Inflammatory macrophage (primary cell): ENCODE results near the gene NCCRP1.

Experiments used
- DNase-seq, 2 donors: peaks; one replicate each; pipeline ENCODE4 v3.0.0-alpha.2; 2020 to 2022
- total RNA-seq, 18 experiments: gene quantifications; one replicate each; lab custom pipeline; 2026; ENCODE audit warnings: mixed read lengths in 6 of 18, inconsistent platforms in 2 of 18; lab: John Stamatoyannopoulos, UW

NCCRP1 gene, protein sequence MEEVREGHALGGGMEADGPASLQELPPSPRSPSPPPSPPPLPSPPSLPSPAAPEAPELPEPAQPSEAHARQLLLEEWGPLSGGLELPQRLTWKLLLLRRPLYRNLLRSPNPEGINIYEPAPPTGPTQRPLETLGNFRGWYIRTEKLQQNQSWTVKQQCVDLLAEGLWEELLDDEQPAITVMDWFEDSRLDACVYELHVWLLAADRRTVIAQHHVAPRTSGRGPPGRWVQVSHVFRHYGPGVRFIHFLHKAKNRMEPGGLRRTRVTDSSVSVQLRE
- total RNA-seq: 0 to 0.06 (median 0) reads per million in 18 experiments

DNA sequence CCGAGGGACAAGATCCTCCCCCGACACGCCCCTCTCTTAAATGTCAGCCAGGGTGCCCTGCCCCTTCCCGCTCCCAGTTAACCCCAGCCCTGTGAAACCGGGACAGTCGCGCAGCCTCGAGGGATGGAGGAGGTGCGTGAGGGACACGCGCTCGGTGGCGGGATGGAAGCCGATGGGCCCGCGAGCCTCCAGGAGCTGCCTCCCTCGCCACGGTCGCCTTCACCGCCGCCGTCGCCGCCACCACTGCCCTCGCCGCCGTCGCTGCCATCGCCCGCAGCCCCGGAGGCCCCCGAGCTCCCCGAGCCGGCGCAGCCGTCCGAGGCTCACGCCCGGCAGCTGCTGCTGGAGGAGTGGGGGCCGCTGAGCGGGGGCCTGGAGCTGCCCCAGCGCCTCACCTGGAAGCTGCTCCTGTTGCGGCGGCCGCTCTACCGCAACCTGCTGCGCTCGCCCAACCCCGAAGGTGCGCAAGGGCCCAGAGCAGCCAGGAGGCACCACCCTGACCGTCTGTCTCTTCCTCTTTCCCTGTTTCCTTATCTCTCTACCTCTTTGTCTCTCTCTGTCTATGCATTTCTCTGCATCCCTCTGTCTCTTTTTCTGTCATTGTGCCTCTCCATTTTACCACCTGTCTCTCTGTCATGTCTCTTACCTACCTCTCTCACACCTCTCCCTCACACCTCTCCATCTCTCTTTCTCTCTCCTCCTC is at the start of gene NCCRP1:
TSS of gene NCCRP1 (plus strand) at position 105 of the 703 bp plus-strand sequence. CDS start at position 124, 19 bp downstream.
- DNase-seq: no peak

DNA sequence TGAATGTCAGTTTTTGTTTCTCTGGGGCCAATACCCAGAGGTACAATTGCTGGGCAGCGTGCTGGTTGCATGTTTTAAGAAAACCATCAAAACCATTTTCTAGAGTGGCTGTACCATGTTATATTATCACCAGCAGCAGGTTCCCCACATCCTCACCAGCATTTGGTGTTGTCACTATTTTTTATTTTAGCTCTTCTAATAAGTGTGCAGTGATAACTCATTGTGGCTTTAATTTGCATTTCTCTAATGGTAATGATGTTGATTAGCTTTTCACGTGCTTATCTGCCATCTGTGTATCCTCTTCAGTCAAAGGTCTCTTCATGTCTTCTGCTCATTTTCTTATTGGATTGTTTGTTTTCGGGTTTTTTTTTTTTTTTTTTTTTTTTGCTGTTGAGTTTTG is 49.3 kb upstream of the NCCRP1 start:
- DNase-seq: no peak

DNA sequence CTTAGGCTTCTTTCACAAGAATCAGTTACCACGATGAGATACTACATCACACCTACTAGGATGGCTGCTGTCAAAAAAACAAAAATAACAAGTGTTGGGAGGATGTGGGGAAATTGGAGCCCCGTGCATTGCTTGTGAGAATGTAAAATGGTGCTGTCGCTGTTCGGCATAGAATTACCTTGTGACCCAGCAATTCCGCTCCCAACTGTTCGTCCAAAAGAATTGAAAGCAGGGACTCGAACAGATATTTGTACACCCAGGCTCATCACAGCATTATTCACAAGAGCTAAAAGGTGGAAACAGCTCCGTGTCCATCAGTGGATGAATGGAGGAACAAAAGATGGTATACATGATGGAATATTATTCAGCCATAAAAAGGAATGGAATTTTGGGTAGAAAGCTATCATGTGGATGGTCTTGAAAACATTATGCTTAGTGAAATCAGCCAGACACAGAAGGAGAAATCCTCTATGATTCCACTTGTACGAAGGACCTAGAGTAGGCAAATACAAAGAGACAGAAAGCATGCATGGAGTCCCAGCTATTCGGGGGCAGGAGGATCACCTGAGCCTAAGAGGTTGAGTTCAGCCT is 47.7 kb upstream of the NCCRP1 start:
- no peak for DNase-seq

DNA sequence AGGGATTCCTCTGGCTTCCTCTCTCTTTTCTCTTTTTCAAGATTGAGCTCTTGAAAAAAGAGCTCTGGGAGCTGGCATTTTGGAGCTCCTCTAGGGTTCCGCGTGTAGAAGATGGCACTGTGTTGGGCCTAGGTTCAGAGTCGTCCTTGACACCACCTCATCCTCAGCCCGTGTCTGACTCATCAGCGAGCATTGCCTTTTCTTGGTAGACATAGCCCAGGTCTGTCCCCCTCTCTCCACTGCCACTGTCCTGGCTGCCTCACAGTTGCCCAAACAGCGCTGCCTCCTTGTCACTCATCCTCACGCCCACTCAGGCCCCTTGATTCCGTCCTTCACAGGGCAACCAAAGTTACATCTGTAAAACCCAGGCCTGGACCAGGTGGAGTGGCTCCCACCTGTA is 46.5 kb upstream of the NCCRP1 start:
- DNase-seq: no peak

DNA sequence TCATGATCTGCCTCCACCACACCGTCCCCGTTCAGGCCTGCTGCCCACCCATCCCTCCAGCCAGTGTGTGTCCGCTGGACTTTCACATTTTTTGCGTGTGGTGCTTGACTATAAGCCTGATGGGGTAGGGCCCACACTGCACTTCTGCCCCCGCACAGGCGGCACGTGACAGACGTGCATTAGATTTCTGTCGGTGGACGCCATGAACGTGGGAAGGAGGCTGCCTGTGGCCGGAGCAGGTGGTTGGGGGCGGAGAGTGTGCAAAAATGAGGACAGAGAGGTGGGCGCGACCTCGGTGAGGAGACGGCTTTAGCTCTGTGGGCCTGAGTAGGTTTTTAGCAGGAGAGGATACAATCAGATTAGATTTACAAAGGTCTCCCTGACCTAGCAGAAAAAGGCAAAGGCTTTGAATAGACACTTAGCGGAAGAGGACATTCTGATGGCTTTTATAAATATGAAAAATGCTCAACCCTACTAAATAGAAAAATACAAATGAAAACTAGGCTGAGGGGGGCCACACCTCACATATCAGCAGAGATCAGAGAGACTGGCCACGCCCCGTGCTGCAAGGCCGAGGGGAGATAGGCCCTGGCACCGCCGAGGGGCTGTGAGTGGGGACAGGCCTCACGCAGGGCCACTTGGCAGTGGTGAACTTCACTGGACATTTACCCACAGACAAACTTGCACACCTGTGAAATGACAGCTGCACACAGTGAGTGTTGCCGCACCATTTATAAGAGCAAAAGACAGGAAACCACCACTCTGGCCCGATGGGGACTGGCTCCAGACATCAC is 45.8 kb upstream of the NCCRP1 start:
- DNase-seq: no peak

DNA sequence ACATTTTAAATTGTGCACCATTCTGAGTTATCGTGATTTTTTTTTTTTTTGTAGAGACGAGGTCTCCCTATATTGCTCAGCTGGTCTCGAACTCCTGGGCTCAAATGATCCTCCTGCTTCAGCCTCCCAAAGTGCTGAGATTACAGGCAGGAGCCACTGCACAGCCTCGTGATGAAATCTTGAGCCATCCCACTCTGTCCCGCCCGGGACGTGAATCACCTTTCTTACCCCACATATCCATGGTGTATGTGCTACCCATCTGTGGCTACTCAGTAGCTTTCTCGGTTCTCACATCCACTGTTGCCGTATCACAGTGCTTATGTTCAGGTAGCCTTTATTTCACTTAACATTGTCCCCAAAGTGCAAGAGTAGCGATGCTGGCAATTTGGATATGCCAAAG is 44.7 kb upstream of the NCCRP1 start:
- DNase-seq: no peak

DNA sequence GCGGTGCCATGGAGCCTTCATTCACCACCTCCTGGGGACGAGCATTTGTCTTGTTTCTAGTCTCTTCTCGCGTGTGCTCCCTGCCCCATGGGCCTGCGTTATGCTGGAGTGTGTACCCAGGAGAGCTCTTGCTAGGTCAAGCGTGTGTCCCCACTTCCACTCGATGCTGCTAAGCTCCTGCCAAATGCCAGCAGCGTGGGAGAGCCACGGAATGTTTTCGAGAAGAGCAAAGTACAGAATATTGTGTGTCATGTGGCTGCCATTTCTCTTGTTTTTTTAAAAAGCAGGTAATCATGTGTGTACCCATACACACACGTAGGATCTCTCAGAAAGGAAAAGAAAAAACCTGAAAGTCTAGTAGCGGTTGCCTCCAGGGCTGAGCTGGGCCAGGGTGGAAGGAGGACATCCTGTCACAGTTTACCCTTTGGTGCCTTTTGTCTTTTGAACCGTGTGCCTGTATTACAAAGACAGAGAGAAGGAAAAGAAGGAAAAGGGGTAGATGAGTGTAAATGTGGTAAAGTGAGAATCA is 42.6 kb upstream of the NCCRP1 start:
- DNase-seq: no peak

DNA sequence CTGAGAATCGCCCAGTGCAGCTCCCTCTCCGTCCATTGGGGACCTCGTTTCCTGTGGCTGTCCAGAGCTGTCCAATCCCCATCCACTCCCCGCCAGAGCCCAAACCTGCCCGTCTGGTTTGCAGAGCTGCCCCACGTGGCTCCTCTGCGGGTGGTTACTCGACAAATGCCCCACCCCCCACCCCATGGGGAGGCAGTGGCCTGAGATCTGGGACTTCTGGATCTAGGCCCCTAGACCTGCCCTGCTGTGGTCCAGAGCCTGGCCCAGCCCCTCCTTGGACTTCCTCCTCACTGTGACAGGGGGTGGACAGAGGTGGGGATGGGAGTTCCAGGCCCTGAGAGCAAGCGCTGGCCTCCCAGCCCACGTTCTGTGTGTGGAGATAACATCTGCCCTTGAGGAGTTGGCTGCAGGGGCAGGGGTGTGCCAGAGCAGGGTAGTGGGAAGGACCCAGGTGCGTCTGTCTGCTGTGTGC is 42.1 kb upstream of the NCCRP1 start:
- no peak for DNase-seq

DNA sequence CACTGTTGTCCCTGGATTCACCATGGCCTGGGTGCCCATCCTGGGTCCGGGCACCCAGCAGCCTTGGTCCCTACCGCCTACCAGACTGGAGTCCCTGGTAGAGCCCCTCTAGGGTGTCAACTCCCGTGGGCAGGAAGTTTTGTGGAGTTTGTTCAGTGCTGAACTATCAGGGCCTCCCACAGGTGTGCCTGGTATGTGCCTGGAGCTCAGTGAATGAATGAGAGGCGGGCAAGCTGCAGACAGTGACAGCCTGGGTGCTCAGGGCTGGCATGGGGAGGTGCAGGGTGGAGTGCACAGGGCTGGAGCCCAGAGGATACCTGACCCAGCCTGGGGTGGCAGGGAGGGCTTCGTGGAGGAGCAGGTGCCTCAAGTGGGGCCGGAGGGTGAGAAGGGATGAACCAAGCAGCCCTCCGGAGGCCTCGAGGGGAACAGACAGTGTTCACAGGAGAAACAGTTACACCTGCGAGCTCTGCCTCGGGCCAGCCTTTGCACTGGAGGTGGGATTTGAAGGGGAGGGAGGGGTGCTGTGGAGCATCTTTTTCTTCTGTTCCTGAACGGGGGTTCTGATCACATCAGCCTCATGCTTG is 41.6 kb upstream of the NCCRP1 start:
- no peak for DNase-seq

DNA sequence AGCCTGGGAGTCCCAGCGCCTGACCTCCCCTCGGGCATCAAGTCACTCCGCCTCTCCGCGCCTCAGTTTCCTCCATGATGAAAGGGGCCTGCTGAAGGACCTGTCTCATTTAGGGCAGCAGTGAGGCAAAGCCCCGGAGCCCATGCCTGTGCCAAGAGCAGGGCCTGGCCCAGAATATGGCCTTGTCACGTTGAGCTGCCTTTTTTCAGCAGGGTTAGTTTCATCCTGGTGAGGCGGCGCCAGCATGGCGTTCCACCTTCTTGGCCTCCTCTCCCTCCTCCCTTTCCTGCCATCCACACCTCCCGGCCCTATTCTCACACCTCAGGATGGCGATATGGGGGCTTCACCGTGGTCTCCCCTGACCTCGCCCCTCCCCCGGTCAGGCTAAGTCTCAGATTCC is 41.0 kb upstream of the NCCRP1 start:
- no peak for DNase-seq

DNA sequence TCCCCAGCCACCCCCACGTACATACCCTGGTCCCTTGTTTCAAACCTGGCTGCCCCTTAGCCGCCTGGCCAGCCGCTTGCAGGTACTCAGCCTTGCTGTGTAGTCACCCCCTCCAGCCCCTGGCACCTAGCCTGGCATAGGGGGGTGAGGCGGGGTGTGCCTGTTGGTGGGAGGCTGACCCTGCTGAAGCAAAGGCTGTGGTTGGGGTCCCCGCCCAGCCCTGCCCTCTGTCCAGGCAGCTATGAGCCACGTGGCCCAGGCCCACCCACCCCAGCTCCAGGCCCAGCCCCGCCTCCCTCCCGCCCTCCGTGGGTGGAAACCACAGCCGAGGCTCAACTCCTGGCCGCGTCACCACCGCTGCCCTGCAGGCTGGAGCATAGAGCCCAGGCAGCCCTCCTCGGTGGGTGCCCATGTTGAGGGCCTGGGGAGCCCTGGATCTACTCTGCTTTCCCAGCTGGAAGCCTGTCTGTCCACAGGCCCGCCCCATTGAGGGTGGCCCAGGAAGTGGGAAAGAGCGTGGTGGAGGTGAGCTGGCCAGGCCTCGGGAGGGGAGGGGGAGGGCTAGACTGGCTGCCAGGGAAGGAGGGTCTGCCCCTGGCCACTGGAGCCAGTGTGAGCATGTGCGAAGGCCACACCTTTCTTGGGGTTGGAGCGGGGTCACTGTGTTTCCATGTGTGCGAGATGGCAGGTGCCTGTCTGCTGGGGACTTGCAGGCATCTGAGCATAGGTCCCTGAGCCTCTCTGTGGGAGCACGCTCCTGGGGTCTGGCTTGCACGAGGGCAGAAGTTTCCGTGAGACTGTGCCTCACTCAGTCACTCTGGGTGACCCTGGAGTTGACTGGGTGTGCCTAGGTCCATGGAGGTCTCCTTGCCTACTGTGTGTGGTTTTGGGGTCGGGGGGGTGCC is 40.2 kb upstream of the NCCRP1 start:
- no peak for DNase-seq

DNA sequence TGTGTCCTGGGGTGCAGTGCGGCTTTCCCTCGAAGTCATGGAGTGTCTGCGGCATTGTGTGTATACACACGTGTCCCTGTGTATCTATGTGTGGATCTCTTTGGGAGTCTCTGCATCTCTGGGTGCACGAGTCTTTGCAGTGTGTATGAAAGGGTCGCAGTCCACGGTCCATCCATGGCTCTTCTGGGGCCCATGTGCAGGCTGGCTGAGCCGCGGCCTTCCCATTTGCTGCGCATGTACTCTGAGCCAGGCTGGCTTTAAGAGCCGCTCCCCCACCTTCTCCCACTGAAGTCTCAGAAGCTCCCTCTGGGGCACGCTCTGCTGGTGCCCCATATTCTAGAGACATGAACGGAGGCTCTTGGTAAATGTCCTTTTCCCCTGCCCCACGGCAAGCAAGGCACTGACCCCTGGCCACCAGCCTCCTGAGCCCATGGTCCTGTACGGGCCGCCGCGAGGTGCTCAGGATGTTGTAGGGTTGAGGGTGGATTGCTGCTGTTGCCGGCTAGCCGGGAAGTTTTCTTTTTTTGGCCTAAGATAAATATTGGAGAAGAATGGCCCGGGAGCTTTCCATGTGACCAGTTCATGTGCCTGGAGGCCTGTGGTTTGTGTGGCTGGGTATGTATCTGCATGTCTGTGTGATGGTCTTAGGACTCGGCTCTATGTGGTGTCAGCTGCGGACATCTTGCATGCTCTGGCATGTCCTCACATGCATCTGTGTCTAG is 39.3 kb upstream of the NCCRP1 start:
- no peak for DNase-seq

DNA sequence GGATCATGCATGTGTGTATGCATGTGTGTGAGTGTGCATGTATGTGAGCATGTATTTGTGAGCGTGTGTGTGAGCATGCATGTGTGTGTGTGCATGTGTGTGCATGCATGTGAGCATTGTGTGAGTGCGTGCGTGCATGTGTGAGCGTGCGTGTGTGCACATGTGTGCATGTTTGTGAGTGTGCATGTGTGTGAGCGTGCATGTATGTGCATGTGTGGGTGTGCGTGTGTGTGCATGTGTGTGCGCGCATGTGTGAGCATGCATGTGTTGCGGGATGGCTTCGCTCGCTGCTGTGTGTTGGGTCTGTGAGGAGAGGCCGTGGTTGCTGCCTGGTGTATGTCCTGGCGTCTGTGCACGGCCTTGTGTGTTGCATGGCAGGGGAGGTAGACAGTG is 38.8 kb upstream of the NCCRP1 start:
- DNase-seq: no peak

DNA sequence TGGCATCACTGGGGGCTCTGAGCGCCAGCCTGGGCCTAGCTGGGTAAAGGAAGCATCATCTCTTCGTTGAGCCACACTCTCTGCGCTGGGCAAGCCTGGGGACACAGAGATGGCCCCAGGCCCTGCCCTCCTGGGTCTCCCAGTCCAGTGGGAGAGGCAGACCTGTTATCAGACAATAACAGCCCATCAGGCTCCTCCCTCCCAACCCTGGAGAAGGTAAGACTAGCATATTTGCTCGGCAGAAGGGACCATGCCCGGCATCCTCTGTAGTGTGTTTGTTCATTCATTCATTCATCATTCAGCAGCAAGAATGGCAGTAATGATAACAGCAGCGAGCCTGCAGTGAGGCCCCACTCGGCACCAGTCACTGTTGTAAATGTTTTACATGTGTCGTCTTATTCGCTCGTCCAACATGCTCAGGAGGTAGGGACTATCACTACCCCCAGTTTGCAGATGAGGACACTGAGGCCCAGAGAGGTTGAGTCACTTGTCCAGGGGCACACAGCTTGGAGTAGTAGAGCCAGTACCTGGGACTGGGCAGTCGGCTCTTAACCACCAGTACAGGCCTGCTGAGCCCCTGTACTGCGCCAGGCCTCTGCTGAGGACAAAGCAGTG is 38.0 kb upstream of the NCCRP1 start:
- no peak for DNase-seq

DNA sequence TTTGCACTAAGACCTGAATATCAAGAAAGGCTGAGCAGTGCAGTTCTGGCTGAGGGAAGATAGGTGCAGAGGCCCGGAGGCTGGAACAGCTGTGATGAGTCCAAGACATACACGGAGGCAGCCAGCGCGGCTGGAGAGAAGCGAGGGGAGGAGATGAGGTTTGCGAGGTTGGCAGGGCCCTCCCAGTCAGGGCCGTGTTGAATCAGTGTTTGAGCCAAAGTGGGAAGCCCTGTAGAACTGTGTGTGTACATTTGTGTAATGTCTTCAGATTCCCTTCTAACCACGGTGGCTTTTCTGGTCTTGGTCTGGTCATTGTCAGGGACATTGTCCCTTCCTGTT is 36.3 kb upstream of the NCCRP1 start:
- peak in 1 of 2 donors; percentile 14 for DNase-seq

DNA sequence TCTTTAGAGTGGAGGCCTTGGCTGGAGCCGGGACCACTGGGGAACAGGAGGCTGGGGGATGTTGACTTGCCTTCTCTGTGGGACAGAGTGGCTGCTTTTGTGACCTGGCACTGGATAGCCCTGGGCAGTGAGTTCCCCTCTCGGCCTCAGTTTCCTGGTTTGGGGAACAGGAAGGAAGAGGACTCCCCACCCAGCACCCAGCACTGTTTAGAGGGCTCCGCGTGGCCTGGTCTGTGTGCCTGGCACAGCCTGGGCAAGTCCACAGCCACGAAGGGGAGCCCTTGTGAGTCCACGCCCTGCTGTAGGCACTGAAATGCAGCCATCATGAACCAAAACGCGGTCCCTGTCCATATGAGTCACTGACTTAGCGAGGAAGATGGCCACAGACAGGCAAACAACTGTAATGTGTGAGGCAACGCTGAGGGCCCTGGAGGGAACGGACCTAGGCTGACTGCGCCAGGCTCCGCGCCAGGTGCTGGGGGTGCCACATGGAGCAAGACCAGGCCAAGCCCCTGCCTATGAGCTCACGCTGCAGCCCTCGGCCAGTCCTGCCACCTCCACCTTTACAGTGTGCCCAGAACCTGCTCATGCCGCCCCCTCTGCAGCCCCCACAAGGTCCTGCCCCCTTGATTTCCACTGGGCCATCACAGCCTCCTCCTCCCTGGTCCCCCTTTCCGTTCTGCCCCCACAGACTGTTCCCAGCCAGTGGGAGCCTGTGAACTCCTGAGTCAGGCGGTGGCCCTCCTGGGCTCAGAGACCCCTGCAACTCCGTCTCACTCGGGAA is 35.7 kb upstream of the NCCRP1 start:
- DNase-seq: peak in 1 of 2 donors; percentile 6

DNA sequence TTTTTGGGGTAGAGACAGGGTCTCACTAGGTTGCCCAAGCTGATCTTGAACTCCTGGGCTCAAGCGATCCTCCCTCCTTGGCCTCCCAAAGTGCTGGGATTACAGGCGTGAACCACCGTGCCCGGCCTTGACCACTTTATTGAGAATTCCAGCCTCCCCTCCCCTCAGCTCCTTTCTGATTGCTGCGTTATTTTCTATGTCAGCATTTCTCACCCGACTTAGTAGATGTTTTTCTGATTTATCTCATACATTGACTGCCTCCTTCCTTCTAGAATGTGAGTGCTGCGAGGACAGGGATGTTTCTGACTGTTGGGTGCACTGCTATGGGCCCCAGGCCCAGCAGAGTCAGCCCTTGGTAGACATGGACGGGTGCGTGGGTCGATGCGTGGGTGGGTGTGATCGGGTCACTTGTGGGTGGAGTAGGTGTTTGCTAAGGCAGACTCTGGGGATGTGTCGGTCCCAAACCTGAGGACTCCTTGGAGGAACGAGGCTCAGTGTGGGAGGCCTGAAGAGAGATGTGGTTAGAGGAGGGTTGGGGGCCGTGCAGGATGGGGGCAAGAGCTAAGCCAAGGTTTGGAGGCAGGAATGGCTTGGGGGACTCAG is 34.2 kb upstream of the NCCRP1 start:
- DNase-seq: no peak

DNA sequence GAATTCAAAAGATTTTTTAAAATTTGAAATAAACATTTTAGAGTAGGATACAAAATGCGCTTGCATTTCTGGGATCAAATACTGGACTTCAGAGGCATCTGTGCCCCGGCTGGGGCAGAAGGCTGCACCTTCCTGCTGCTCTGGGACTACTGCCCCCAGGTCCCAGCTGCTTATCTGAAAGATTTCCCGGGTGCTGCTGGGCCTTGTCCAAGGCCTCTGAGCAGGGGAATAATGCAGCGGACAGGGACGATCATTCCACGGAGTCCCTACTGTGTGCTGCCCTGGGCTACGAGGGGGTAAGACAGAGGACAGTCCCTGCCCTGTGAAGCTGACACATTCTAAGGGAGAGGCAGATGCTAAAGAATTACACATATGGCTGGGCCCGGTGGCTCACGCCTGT is 33.1 kb upstream of the NCCRP1 start:
- DNase-seq: no peak

DNA sequence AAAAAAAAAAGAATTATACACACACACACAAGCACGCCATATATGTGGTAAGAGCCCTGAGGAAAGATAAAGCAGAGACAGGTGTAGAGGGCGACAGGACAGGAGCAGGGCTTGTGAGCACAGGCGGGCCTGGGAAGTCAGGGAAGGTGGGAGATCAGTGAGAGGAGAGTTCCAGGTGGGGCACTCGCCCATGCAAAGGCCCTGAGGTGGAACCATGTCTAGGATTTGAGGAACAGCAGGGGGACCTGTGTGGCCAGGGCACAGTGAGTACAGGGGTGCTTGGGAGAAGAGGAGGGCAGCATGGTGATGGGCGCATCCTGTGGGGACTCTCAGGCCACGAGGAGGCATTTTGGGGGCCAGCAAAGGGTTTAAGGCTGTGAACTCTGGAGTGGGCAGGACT is 32.5 kb upstream of the NCCRP1 start:
- no peak for DNase-seq
